HG02571 (cell line): Measurements from ENCODE around the gene GDPD3.

ENCODE experiments used
- ATAC-seq: cut with Tn5 transposase; IDR thresholded peaks from one replicate; pipeline ENCODE4 v1.9.1; 2021; ENCODE audit warnings: mild to moderate bottlenecking, moderate library complexity; ENCODE audit not compliant: unreplicated experiment

The GDPD3 gene

GRCh38 chr16:30060836-30061554, 52.3 kb downstream of the GDPD3 start:
- ATAC-seq, result no peak

- no peak for ATAC-seq
Observed at GRCh38 chr16:30060346-30060745, 53.0 kb downstream of the GDPD3 start.

GRCh38 chr16:30054959-30055553, 58.3 kb downstream of the GDPD3 start:
- no peak for ATAC-seq
